Measurements from ENCODE around the gene RTCA. TPM values are rescaled to one million over a fixed set of nuclear protein-coding genes. Genes with fewer than 3 reads are reported as not detected.
A peak's percentile ranks its signal among the peaks of the same experiment; 100 is the strongest.
"Not testable (repeated sequence)": the region's sequence is repeated elsewhere in the genome, so short reads cannot be mapped to it uniquely, and the experiment has no call there.

RTCA gene
- total and polyA plus RNA-seq, 4 donors = 28.8 to 46.4 (median 45.0) TPM

DNA sequence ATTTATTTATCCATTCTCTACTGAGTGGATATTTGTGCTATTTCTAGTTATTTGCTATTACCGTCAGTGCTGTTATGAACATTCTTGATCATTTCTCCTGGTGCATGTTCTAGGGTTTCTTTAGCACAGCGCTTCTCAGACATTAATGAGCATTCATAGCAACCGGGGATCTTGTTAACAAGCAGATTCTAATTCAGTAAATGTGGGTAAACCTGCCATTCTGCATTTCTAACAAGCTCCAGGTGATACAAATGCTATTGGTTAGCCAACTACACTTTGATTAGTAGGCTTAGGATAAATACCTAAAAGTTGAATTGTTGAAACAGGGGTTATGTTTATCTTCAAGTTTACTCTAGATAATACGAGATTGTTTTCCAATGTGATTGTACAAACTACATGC is 13.1 kb upstream of the RTCA start:
- Histone ChIP-seq H3K36me3 (ENCODE audit: control insufficient read depth, insufficient read depth, low read length) (no peaks in the 10 kb centered on the region), H3K4me3 (ENCODE audit: low read depth, low read length) (no peak overlapping the region), H3K4me1 (ENCODE audit: control insufficient read depth, insufficient read depth, low read length) (peaks cover 3% of the 10 kb centered on the region), H3K9me3 (ENCODE audit: control insufficient read depth, insufficient read depth, low read length) (no peaks in the 10 kb centered on the region), H3K27me3 (ENCODE audit: control insufficient read depth, insufficient read depth, low read length) (no peaks in the 10 kb centered on the region), H3K27ac (ENCODE audit: low read depth, low read length) (no peak overlapping the region)
- no peak for DNase-seq (ENCODE audit: low read depth in 4 of 6, low spot score in 6 of 6)
- no CpG with 5 or more reads among the region's 4 CpGs for WGBS (ENCODE audit: insufficient coverage)

DNA sequence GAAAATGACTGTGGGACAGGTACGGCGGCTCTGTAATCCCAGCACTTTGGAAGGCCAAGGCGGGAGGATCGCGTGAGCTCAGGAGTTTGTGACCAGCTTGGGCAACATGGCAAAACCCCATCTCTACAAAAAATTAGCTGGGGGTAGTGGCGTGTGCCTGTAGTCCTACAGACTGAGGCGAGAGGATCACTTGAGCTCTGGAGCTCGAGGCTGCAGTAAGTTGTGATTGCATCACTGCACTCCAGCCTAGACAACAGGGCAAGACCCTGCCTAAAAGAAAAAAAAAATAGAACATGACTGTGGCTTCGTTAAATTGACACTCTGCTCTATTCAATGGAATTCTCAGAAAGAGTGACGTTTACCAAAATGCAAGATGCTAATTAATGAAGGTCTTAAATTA is 12.5 kb upstream of the RTCA start:
- no peaks in the 10 kb centered on the region for H3K27me3 ChIP-seq (ENCODE audit: control insufficient read depth, insufficient read depth, low read length)
- no peak for DNase-seq (ENCODE audit: low read depth in 4 of 6, low spot score in 6 of 6)
- H3K36me3 ChIP-seq (ENCODE audit: control insufficient read depth, insufficient read depth, low read length) = no peaks in the 10 kb centered on the region
- 60% methylated on average over 2 of the region's 10 CpGs for WGBS (ENCODE audit: insufficient coverage)
- H3K9me3 ChIP-seq (ENCODE audit: control insufficient read depth, insufficient read depth, low read length) = no peaks in the 10 kb centered on the region
- H3K27ac ChIP-seq (ENCODE audit: low read depth, low read length) = no peak overlapping the region
- H3K4me3 ChIP-seq (ENCODE audit: low read depth, low read length) = no peak overlapping the region
- peaks cover 3% of the 10 kb centered on the region for H3K4me1 ChIP-seq (ENCODE audit: control insufficient read depth, insufficient read depth, low read length)

DNA sequence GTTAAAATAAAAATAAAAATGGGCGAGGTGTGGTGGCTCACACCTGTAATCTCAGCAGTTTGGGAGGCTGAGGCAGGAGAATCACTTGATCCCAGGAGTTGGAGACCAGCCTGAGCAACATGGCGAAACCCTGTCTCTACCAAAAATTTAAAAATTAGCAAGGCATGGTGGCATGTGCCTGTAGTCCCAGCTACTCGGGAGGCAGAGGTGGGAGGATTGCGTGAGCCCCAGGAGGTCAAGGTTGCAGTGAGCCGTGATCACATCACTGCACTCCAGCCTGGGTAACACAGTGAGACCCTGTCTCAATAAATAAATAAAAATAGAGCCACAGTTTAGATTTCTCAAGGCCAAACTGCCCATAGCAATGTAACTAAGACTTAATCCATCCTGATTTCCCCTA is 9.7 kb upstream of the RTCA start:
- DNase-seq (ENCODE audit: low read depth in 4 of 6, low spot score in 6 of 6); H3K9me3 ChIP-seq (ENCODE audit: control insufficient read depth, insufficient read depth, low read length); H3K36me3 ChIP-seq (ENCODE audit: control insufficient read depth, insufficient read depth, low read length); H3K27me3 ChIP-seq (ENCODE audit: control insufficient read depth, insufficient read depth, low read length); H3K4me1 ChIP-seq (ENCODE audit: control insufficient read depth, insufficient read depth, low read length); H3K4me3 ChIP-seq (ENCODE audit: low read depth, low read length); H3K27ac ChIP-seq (ENCODE audit: low read depth, low read length): not testable (repeated sequence)
- WGBS (ENCODE audit: insufficient coverage) = 81% methylated on average over 4 of the region's 5 CpGs

DNA sequence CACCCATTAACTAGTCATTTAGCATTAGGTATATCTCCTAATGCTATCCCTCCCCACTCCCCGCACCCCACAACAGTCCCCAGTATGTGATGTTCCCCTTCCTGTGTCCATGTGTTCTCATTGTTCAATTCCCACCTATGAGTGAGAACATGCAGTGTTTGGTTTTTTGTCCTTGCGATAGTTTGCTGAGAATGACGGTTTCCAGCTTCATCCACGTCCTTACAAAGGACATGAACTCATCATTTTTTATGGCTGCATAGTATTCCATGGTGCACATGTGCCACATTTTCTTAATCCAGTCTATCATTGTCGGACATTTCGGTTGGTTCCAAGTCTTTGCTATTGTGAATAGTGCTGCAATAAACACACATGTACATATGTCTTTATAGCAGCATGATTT is 7.6 kb upstream of the RTCA start:
- H3K36me3 ChIP-seq (ENCODE audit: control insufficient read depth, insufficient read depth, low read length); H3K27ac ChIP-seq (ENCODE audit: low read depth, low read length); H3K4me1 ChIP-seq (ENCODE audit: control insufficient read depth, insufficient read depth, low read length); H3K4me3 ChIP-seq (ENCODE audit: low read depth, low read length); H3K9me3 ChIP-seq (ENCODE audit: control insufficient read depth, insufficient read depth, low read length); DNase-seq (ENCODE audit: low read depth in 4 of 6, low spot score in 6 of 6); H3K27me3 ChIP-seq (ENCODE audit: control insufficient read depth, insufficient read depth, low read length): not testable (repeated sequence)
- WGBS (ENCODE audit: insufficient coverage) = 80% methylated on average over 1 of the region's 6 CpGs

DNA sequence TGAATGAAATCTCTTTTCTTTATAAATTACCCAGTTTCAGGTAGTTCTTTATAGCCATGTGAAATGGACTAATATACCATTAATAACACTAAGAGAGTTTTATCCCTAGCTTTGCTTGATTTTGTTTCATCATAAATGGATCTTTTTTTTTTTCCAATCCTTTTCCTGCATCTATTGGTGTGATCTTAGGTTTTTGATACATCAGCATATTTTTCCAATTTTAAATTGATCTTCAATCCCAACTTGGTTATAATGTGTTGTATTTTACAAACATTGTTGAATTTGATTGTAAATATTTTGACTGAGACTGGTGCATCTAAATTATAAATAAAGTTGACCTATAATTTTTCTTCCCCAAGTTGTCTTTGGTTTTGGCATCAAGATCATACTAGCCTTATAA is 4.3 kb upstream of the RTCA start:
- H3K27ac ChIP-seq (ENCODE audit: low read depth, low read length) = no peak overlapping the region
- peaks cover 4% of the 10 kb centered on the region for H3K4me1 ChIP-seq (ENCODE audit: control insufficient read depth, insufficient read depth, low read length)
- H3K36me3 ChIP-seq (ENCODE audit: control insufficient read depth, insufficient read depth, low read length) = no peaks in the 10 kb centered on the region
- no peaks in the 10 kb centered on the region for H3K27me3 ChIP-seq (ENCODE audit: control insufficient read depth, insufficient read depth, low read length)
- no peak for DNase-seq (ENCODE audit: low read depth in 4 of 6, low spot score in 6 of 6)
- H3K9me3 ChIP-seq (ENCODE audit: control insufficient read depth, insufficient read depth, low read length) = no peaks in the 10 kb centered on the region
- no peak overlapping the region for H3K4me3 ChIP-seq (ENCODE audit: low read depth, low read length)

DNA sequence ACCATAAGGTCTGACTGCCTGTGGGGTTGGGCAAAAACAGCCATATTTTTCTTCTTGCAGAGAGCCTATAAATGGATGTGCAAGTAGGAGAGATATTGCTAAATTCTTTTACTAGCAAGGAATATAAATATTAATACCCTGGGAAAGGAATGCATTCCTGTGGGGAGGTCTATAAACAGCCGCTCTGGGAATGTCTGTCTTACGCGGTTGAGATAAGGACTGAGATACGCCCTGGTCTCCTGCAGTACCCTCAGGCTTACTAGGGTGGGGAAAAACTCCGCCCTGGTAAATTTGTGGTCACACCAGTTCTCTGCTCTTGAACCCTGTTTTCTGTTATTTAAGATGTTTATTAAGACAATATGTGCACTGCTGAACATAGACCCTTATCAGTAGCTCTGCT is 1.9 kb upstream of the RTCA start:
- not testable (repeated sequence) for H3K4me1 ChIP-seq (ENCODE audit: control insufficient read depth, insufficient read depth, low read length); DNase-seq (ENCODE audit: low read depth in 4 of 6, low spot score in 6 of 6); H3K9me3 ChIP-seq (ENCODE audit: control insufficient read depth, insufficient read depth, low read length); H3K4me3 ChIP-seq (ENCODE audit: low read depth, low read length); H3K27me3 ChIP-seq (ENCODE audit: control insufficient read depth, insufficient read depth, low read length); H3K27ac ChIP-seq (ENCODE audit: low read depth, low read length); H3K36me3 ChIP-seq (ENCODE audit: control insufficient read depth, insufficient read depth, low read length)
- WGBS (ENCODE audit: insufficient coverage) = 96% methylated on average over 4 of the region's 5 CpGs

DNA sequence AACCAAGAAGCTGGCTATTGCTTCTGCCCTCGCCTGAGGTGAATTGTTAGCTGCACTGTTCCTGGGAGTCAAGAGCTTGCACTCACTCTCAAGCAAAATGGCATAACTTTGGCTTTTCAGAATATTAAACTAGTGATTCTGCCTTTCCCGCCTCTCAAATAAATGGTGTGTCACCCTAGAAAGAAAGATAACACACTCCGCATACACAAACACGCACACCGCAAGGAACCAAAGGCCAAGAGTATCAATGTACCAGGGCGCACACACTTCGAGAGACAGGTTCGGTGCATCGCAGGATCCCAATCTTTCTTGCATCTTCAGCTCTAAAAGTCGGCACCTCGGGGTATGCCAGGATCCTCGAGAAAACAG is 470 bp upstream of the RTCA start:
- WGBS (ENCODE audit: insufficient coverage) = 2% methylated on average over 11 of the region's 12 CpGs

DNA sequence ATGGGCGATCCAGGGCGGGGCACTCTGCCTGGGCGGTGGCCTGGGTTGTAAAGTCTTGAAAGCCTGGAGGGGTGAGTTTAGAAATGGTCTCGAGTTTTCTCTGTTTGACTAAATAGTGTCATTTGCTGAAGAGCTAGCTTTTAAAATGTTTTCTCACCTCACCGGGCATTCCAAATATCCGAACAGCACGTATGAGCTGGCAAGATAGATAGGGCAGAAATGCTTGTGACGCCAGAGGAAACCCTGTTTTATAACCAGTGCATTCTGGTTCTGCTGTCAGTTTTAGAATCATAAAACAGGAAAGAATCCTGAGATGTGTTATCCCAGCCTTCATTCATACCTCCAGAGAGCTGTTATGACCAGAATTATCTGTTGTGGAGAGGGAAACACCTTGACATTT is 725 bp downstream of the RTCA start:
- Histone ChIP-seq H3K27me3 (ENCODE audit: control insufficient read depth, insufficient read depth, low read length) (no peaks in the 10 kb centered on the region), H3K36me3 (ENCODE audit: control insufficient read depth, insufficient read depth, low read length) (peaks cover 15% of the 10 kb centered on the region), H3K4me1 (ENCODE audit: control insufficient read depth, insufficient read depth, low read length) (peaks cover 8% of the 10 kb centered on the region), H3K4me3 (ENCODE audit: low read depth, low read length) (peak overlapping the region; percentile 100), H3K27ac (ENCODE audit: low read depth, low read length) (peak overlapping the region; percentile 92), H3K9me3 (ENCODE audit: control insufficient read depth, insufficient read depth, low read length) (no peaks in the 10 kb centered on the region)
- 0% methylated on average over 3 of the region's 8 CpGs for WGBS (ENCODE audit: insufficient coverage)
- no peak for DNase-seq (ENCODE audit: low read depth in 4 of 6, low spot score in 6 of 6)

More for the DNA sequence above, 470 bp upstream of the RTCA start:
- peaks cover 8% of the 10 kb centered on the region for H3K4me1 ChIP-seq (ENCODE audit: control insufficient read depth, insufficient read depth, low read length)
- peaks cover 7% of the 10 kb centered on the region for H3K36me3 ChIP-seq (ENCODE audit: control insufficient read depth, insufficient read depth, low read length)
- H3K27ac ChIP-seq (ENCODE audit: low read depth, low read length) = peak overlapping the region; percentile 92
- peak overlapping the region; percentile 100 for H3K4me3 ChIP-seq (ENCODE audit: low read depth, low read length)
- H3K27me3 ChIP-seq (ENCODE audit: control insufficient read depth, insufficient read depth, low read length) = no peaks in the 10 kb centered on the region
- peak in 3 of 6 donors; percentile 29 to 31 (median 29) for DNase-seq (ENCODE audit: low read depth in 4 of 6, low spot score in 6 of 6)
- no peaks in the 10 kb centered on the region for H3K9me3 ChIP-seq (ENCODE audit: control insufficient read depth, insufficient read depth, low read length)

DNA sequence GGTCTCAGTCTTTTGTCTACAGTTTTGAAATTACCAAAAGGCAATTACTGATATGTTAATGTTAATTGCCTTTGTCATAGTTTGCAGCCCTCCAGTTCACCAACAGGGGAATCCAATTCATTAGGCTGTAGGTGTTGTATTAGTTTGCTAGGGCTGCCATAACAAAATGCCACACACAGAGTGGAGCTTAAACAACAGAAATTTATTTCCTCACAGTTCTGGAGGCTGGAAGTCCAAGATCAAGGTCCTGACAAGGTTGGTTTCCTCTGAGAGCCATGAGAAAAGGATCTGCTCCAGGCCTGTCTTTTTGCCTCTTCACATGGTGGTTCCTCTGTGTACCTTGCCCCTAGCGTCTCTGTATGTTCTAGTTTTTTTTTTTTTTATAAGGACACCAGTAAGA is 1.3 kb downstream of the RTCA start:
- no peaks in the 10 kb centered on the region for H3K27me3 ChIP-seq (ENCODE audit: control insufficient read depth, insufficient read depth, low read length)
- no peaks in the 10 kb centered on the region for H3K9me3 ChIP-seq (ENCODE audit: control insufficient read depth, insufficient read depth, low read length)
- peak overlapping the region; percentile 100 for H3K4me3 ChIP-seq (ENCODE audit: low read depth, low read length)
- peaks cover 15% of the 10 kb centered on the region for H3K36me3 ChIP-seq (ENCODE audit: control insufficient read depth, insufficient read depth, low read length)
- no CpG with 5 or more reads among the region's 1 CpG for WGBS (ENCODE audit: insufficient coverage)
- no peak overlapping the region for H3K27ac ChIP-seq (ENCODE audit: low read depth, low read length)
- peaks cover 8% of the 10 kb centered on the region for H3K4me1 ChIP-seq (ENCODE audit: control insufficient read depth, insufficient read depth, low read length)
- DNase-seq (ENCODE audit: low read depth in 4 of 6, low spot score in 6 of 6) = no peak

DNA sequence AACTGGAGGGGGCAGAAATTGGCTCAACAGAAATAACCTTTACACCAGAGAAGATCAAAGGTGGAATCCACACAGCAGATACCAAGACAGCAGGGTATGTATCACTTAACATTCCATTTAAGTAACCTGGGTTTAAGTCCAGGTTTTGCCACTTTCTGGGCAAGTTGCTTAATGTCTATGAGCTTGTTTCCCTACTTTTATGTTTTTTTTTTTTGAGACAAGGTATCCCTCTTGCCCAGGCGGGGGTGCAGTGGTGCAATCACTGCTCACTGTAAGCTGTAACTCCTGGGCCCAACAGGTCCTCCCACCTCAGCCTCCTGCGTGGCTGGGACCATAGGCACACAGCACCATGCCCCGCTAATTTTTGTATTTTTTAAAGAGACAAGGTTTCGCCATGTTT is 2.2 kb downstream of the RTCA start:
- Histone ChIP-seq H3K4me3 (ENCODE audit: low read depth, low read length) (no peak overlapping the region), H3K4me1 (ENCODE audit: control insufficient read depth, insufficient read depth, low read length) (peaks cover 8% of the 10 kb centered on the region), H3K9me3 (ENCODE audit: control insufficient read depth, insufficient read depth, low read length) (no peaks in the 10 kb centered on the region), H3K27me3 (ENCODE audit: control insufficient read depth, insufficient read depth, low read length) (no peaks in the 10 kb centered on the region), H3K36me3 (ENCODE audit: control insufficient read depth, insufficient read depth, low read length) (peaks cover 15% of the 10 kb centered on the region), H3K27ac (ENCODE audit: low read depth, low read length) (no peak overlapping the region)
- no peak for DNase-seq (ENCODE audit: low read depth in 4 of 6, low spot score in 6 of 6)
- WGBS (ENCODE audit: insufficient coverage) = 95% methylated on average over 4 of the region's 4 CpGs
